SKM-1 (cell line): ENCODE results near the gene LRRFIP1.
"Not testable (repeated sequence)": the region's sequence is repeated elsewhere in the genome, so short reads cannot be mapped to it uniquely, and the experiment has no call there.

ENCODE experiments used
- DNase-seq: peaks from one replicate; lab custom pipeline; 2025; ENCODE audit not compliant: unreplicated experiment; lab: John Stamatoyannopoulos, UW

The LRRFIP1 gene

GRCh38 chr2:237765122-237765521 is 137.7 kb downstream of the LRRFIP1 start:
- DNase-seq, result not testable (repeated sequence)

- DNase-seq, result no peak
Measured at GRCh38 chr2:237765875-237766274, 138.5 kb downstream of the LRRFIP1 start.

- DNase-seq, result no peak
Measured at GRCh38 chr2:237766340-237766739, 139.0 kb downstream of the LRRFIP1 start.

GRCh38 chr2:237772513-237772912 is 145.1 kb downstream of the LRRFIP1 start:
- no peak for DNase-seq

GRCh38 chr2:237773826-237774225 is 146.4 kb downstream of the LRRFIP1 start:
- no peak for DNase-seq

GRCh38 chr2:237774811-237775553 is 147.6 kb downstream of the LRRFIP1 start:
- DNase-seq, result peak; percentile 43

GRCh38 chr2:237779521-237779920 is 152.1 kb downstream of the LRRFIP1 start:
- DNase-seq, result no peak

- no peak for DNase-seq
Measured at GRCh38 chr2:237782181-237782580, 154.8 kb downstream of the LRRFIP1 start.

- not testable (repeated sequence) for DNase-seq
Measured at GRCh38 chr2:237783678-237784077, 156.3 kb downstream of the LRRFIP1 start.

- DNase-seq, result no peak
Measured at GRCh38 chr2:237786936-237787335, 159.5 kb downstream of the LRRFIP1 start.

- no peak for DNase-seq
Measured at GRCh38 chr2:237790353-237790752, 163.0 kb downstream of the LRRFIP1 start.

- no peak for DNase-seq
Measured at GRCh38 chr2:237791977-237792727, 164.8 kb downstream of the LRRFIP1 start.

- DNase-seq, result no peak
Measured at GRCh38 chr2:237797253-237797652, 169.9 kb downstream of the LRRFIP1 start.

- DNase-seq, result no peak
Measured at GRCh38 chr2:237798236-237799059, 171.1 kb downstream of the LRRFIP1 start, which contains the start of gene RBM44. RBM44 (plus strand) TSS chr2:237798779; CDS start chr2:237813610, 14,831 bp downstream.

- DNase-seq, result no peak
Measured at GRCh38 chr2:237799060-237799428, 171.7 kb downstream of the LRRFIP1 start.

- DNase-seq, result no peak
Measured at GRCh38 chr2:237801466-237801865, 174.1 kb downstream of the LRRFIP1 start.

GRCh38 chr2:237806334-237806733 is 178.9 kb downstream of the LRRFIP1 start:
- DNase-seq, result no peak

- no peak for DNase-seq
Measured at GRCh38 chr2:237815637-237816036, 188.2 kb downstream of the LRRFIP1 start.

- DNase-seq, result no peak
Measured at GRCh38 chr2:237816531-237816930, 189.1 kb downstream of the LRRFIP1 start.

GRCh38 chr2:237818066-237818473 is 190.7 kb downstream of the LRRFIP1 start:
- no peak for DNase-seq

GRCh38 chr2:237819231-237819630 is 191.8 kb downstream of the LRRFIP1 start:
- DNase-seq, result no peak
